Muscle layer of duodenum (tissue), 2 donors: ENCODE results near the gene POLD4.
A peak's percentile ranks its signal among the peaks of the same experiment; 100 is the strongest.

Experiments used
- H3K27ac ChIP-seq: one replicate; pipeline ENCODE4 v1.7.0; 2013; ENCODE audit warnings: mild to moderate bottlenecking, low read length
- H3K27me3 ChIP-seq: one replicate; pipeline ENCODE4 v1.7.0; 2013; ENCODE audit warnings: low read depth, mild to moderate bottlenecking, control low read depth, low read length
- H3K36me3 ChIP-seq, 2 donors: one replicate each; pipeline ENCODE4 v1.7.0; 2013; ENCODE audit warnings: low read length in 2 of 2, control low read depth in 1 of 2, mild to moderate bottlenecking in 1 of 2; ENCODE audit not compliant: insufficient read depth in 2 of 2, control insufficient read depth in 1 of 2
- H3K4me1 ChIP-seq, 2 donors: one replicate each; pipeline ENCODE4 v1.7.0; 2013; ENCODE audit warnings: low read length in 2 of 2, mild to moderate bottlenecking in 2 of 2, control low read depth in 1 of 2, moderate library complexity in 1 of 2; ENCODE audit not compliant: insufficient read depth in 2 of 2, control insufficient read depth in 1 of 2
- H3K4me3 ChIP-seq, 2 donors: one replicate each; pipeline ENCODE4 v1.7.0; 2013; ENCODE audit warnings: low read length in 2 of 2, low read depth in 1 of 2, mild to moderate bottlenecking in 1 of 2
- H3K9me3 ChIP-seq, 2 donors: one replicate each; pipeline ENCODE4 v1.7.0; 2013; ENCODE audit warnings: low read length in 2 of 2, control low read depth in 1 of 2, mild to moderate bottlenecking in 1 of 2; ENCODE audit not compliant: control insufficient read depth in 1 of 2
- donor health status: healthy.

The POLD4 gene

GRCh38 chr11:67396587-67397389 is 43.4 kb upstream of the POLD4 start:
- Histone ChIP-seq H3K36me3 (peaks cover 14 to 43% of the 10 kb centered on the region in 2 donors), H3K4me1 (peaks cover 5 to 36% of the 10 kb centered on the region in 2 donors), H3K27ac (no peak overlapping the region)

GRCh38 chr11:67396259-67396581 is 42.9 kb upstream of the POLD4 start:
- H3K36me3 ChIP-seq = peaks cover 14 to 43% of the 10 kb centered on the region in 2 donors
- H3K27ac ChIP-seq = no peak overlapping the region
- no peaks in the 10 kb centered on the region for H3K27me3 ChIP-seq
- peaks cover 5 to 37% of the 10 kb centered on the region in 2 donors for H3K4me1 ChIP-seq
- no peaks in the 10 kb centered on the region for H3K9me3 ChIP-seq
- H3K4me3 ChIP-seq = no peak overlapping the region

More at GRCh38 chr11:67396587-67397389, 43.4 kb upstream of the POLD4 start:
- no peaks in the 10 kb centered on the region for H3K27me3 ChIP-seq
- no peaks in the 10 kb centered on the region for H3K9me3 ChIP-seq
- H3K4me3 ChIP-seq = no peak overlapping the region

- H3K36me3 ChIP-seq = peaks cover 14 to 43% of the 10 kb centered on the region in 2 donors
- H3K27ac ChIP-seq = no peak overlapping the region
- peaks cover 4 to 39% of the 10 kb centered on the region in 2 donors for H3K4me1 ChIP-seq
- no peaks in the 10 kb centered on the region for H3K9me3 ChIP-seq
- H3K27me3 ChIP-seq = no peaks in the 10 kb centered on the region
- no peak overlapping the region for H3K4me3 ChIP-seq
Observed at GRCh38 chr11:67395555-67396258, 42.4 kb upstream of the POLD4 start.

GRCh38 chr11:67393990-67394389 is 40.6 kb upstream of the POLD4 start:
- no peaks in the 10 kb centered on the region for H3K27me3 ChIP-seq
- peaks cover 0 to 24% of the 10 kb centered on the region in 2 donors for H3K4me1 ChIP-seq
- no peaks in the 10 kb centered on the region for H3K9me3 ChIP-seq
- no peak overlapping the region for H3K4me3 ChIP-seq
- H3K27ac ChIP-seq = no peak overlapping the region
- peaks cover 14 to 38% of the 10 kb centered on the region in 2 donors for H3K36me3 ChIP-seq

GRCh38 chr11:67393437-67393836 is 40.1 kb upstream of the POLD4 start:
- Histone ChIP-seq H3K27me3 (no peaks in the 10 kb centered on the region), H3K4me3 (no peak overlapping the region), H3K4me1 (peaks cover 0 to 21% of the 10 kb centered on the region in 2 donors), H3K27ac (no peak overlapping the region), H3K9me3 (no peaks in the 10 kb centered on the region), H3K36me3 (peaks cover 12 to 33% of the 10 kb centered on the region in 2 donors)

GRCh38 chr11:67392183-67392715 is 38.9 kb upstream of the POLD4 start:
- Histone ChIP-seq H3K4me3 (peak overlapping the region; percentile 83 to 90), H3K27me3 (no peaks in the 10 kb centered on the region), H3K27ac (peak overlapping the region; percentile 31), H3K4me1 (peaks cover 0 to 18% of the 10 kb centered on the region in 2 donors), H3K9me3 (no peaks in the 10 kb centered on the region), H3K36me3 (peaks cover under 1 to 21% of the 10 kb centered on the region in 2 donors)

- Histone ChIP-seq H3K36me3 (peaks cover 0 to 17% of the 10 kb centered on the region in 2 donors), H3K27me3 (no peaks in the 10 kb centered on the region), H3K4me1 (peaks cover 0 to 14% of the 10 kb centered on the region in 2 donors), H3K9me3 (no peaks in the 10 kb centered on the region), H3K27ac (peak within 1 kb of the TSS; percentile 71), H3K4me3 (peak within 1 kb of the TSS; percentile 83 to 90)
Observed at GRCh38 chr11:67391304-67392182, 38.2 kb upstream of the POLD4 start, which contains the start of gene RAD9A. TSS of gene RAD9A (plus strand) at chr11:67391986. CDS start at chr11:67392045, 59 bp downstream.

- no peaks in the 10 kb centered on the region for H3K27me3 ChIP-seq
- peak overlapping the region; percentile 83 to 90 for H3K4me3 ChIP-seq
- H3K4me1 ChIP-seq = peaks cover 0 to 12% of the 10 kb centered on the region in 2 donors
- peak overlapping the region; percentile 71 for H3K27ac ChIP-seq
- no peaks in the 10 kb centered on the region for H3K9me3 ChIP-seq
- peaks cover 0 to 11% of the 10 kb centered on the region in 2 donors for H3K36me3 ChIP-seq
Observed at GRCh38 chr11:67390947-67391303, 37.6 kb upstream of the POLD4 start.

GRCh38 chr11:67389477-67389876 is 36.1 kb upstream of the POLD4 start:
- H3K36me3 ChIP-seq = peaks cover 0 to 6% of the 10 kb centered on the region in 2 donors
- H3K9me3 ChIP-seq = no peaks in the 10 kb centered on the region
- peaks cover 0 to 17% of the 10 kb centered on the region in 2 donors for H3K4me1 ChIP-seq
- no peaks in the 10 kb centered on the region for H3K27me3 ChIP-seq
- no peak overlapping the region for H3K4me3 ChIP-seq
- no peak overlapping the region for H3K27ac ChIP-seq

GRCh38 chr11:67387518-67387917 is 34.2 kb upstream of the POLD4 start:
- H3K36me3 ChIP-seq = no peaks in the 10 kb centered on the region
- H3K9me3 ChIP-seq = no peaks in the 10 kb centered on the region
- H3K27ac ChIP-seq = no peak overlapping the region
- no peak overlapping the region for H3K4me3 ChIP-seq
- peaks cover 0 to 14% of the 10 kb centered on the region in 2 donors for H3K4me1 ChIP-seq
- no peaks in the 10 kb centered on the region for H3K27me3 ChIP-seq
